ENCODE data around the gene ARSJ. TPM values are rescaled to one million over a fixed set of nuclear protein-coding genes. Genes with fewer than 3 reads are reported as not detected.
"Not testable (repeated sequence)": the region's sequence is repeated elsewhere in the genome, so short reads cannot be mapped to it uniquely, and the experiment has no call there.

ARSJ gene
- total RNA-seq, 1 experiment from 2014 or later, result 4.6 TPM

DNA sequence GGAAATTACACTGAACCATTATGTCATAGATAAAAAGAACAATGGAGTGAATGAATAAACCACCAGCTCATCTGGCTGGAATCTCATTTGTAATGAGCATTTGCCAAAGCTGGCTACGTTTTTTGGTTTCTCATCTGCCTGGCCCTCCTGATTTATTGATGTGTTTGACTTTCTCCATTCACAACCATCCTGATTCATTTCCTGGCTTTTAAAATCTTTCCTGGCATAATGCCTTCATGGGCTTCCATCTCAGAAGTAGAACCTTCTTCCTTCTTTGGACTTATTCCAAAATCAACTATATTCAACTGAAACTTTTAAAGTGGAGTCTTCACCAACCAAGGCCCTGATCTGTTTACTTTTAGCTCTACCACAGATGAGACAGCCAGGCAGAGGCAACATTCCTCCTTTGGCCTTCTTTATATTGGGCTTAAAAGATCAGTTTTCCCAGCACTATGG, 36.0 kb upstream of the ARSJ start:
- no TSS peak for BruUV-seq (replicated peaks)
- Histone ChIP-seq H3K4me1 (ENCODE audit: insufficient read depth, low read length, poor library complexity, severe bottlenecking) (peaks cover 32% of the 10 kb centered on the region), H3K36me3 (ENCODE audit: insufficient read depth, low read length, poor library complexity, severe bottlenecking) (no peaks in the 10 kb centered on the region), H3K27ac (ENCODE audit: low read depth, low read length, poor library complexity, severe bottlenecking) (peak overlapping the region; percentile 54), H3K27me3 (replicated peaks; ENCODE audit: insufficient read depth, low read depth, low read length, poor library complexity) (no peaks in the 10 kb centered on the region), H3K9me3 (ENCODE audit: low read depth, low read length, poor library complexity, severe bottlenecking) (peaks cover 5% of the 10 kb centered on the region), H3K4me3 (ENCODE audit: low read depth, low read length, poor library complexity, severe bottlenecking) (no peak overlapping the region)
- no peak for TF ChIP-seq EZH2 (IDR thresholded peaks at IDR 0.05; ENCODE audit: borderline replicate concordance, low read depth, low read length, poor library complexity, severe bottlenecking)
- TF ChIP-seq, protein P1, sequence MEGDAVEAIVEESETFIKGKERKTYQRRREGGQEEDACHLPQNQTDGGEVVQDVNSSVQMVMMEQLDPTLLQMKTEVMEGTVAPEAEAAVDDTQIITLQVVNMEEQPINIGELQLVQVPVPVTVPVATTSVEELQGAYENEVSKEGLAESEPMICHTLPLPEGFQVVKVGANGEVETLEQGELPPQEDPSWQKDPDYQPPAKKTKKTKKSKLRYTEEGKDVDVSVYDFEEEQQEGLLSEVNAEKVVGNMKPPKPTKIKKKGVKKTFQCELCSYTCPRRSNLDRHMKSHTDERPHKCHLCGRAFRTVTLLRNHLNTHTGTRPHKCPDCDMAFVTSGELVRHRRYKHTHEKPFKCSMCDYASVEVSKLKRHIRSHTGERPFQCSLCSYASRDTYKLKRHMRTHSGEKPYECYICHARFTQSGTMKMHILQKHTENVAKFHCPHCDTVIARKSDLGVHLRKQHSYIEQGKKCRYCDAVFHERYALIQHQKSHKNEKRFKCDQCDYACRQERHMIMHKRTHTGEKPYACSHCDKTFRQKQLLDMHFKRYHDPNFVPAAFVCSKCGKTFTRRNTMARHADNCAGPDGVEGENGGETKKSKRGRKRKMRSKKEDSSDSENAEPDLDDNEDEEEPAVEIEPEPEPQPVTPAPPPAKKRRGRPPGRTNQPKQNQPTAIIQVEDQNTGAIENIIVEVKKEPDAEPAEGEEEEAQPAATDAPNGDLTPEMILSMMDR (conservative IDR thresholded peaks at IDR 0.05; ENCODE audit: low read depth, low read length), result no peak
- intact Hi-C loops (cut with micrococcal nuclease; ENCODE audit: unreplicated experiment), result no loop called here
- POLR2A ChIA-PET (ENCODE audit: low non-redundant PET), result no interaction called here
- CTCF ChIA-PET, result interaction anchor here (1.0 kb wide), 1 partner anchor 56 kb away, joined by 3 read pairs; no protein-coding TSS in a partner anchor
- DNase-seq (ENCODE audit: low spot score), result peak; percentile 99

DNA sequence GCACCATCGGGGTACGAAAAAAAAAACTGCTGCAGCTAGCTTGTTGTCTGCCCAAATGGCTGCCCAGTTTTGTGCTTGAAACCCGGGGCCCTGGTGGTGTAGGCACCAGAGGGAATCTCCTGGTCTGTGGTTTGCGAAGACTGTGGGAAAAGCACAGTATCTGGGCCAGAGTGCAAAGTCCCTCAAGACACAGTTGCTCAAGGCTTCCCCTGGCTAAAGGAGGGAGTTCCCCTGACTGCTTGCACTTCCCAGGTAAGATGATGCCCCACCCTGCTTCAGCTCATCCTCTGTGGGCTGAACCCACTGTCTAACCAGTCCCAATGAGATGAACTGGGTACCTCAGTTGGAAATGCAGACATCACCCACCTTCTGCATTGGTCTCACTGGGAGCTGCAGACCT, 33.8 kb upstream of the ARSJ start:
- POLR2A ChIA-PET (ENCODE audit: low non-redundant PET); H3K27ac ChIP-seq (ENCODE audit: low read depth, low read length, poor library complexity, severe bottlenecking); BruUV-seq (replicated peaks); H3K27me3 ChIP-seq (replicated peaks; ENCODE audit: insufficient read depth, low read depth, low read length, poor library complexity); intact Hi-C loops (cut with micrococcal nuclease; ENCODE audit: unreplicated experiment); H3K36me3 ChIP-seq (ENCODE audit: insufficient read depth, low read length, poor library complexity, severe bottlenecking); DNase-seq (ENCODE audit: low spot score); H3K9me3 ChIP-seq (ENCODE audit: low read depth, low read length, poor library complexity, severe bottlenecking); H3K4me3 ChIP-seq (ENCODE audit: low read depth, low read length, poor library complexity, severe bottlenecking); CTCF ChIA-PET: not testable (repeated sequence)
- peaks cover 32% of the 10 kb centered on the region for H3K4me1 ChIP-seq (ENCODE audit: insufficient read depth, low read length, poor library complexity, severe bottlenecking)

DNA sequence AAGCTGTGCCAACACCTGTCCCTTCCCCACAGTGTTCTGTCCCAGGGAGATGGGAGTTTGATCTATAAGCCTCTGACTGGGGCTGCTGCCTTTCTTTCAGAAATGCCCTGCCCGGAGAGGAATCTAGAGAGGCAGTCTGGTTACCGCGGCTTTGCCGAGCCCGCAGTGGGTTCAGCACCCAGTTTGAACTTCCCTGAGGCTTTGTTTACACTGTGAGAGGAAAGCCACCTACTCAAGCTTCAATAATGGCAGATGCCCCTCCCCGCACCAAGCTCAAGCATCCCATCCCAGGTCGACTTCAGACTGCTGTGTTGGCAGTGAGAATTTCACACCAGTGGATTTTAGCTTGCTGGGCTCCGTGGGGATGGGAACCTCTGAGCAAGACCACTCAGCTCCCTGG, 33.3 kb upstream of the ARSJ start:
- intact Hi-C loops (cut with micrococcal nuclease; ENCODE audit: unreplicated experiment), result no loop called here
- Histone ChIP-seq H3K27me3 (replicated peaks; ENCODE audit: insufficient read depth, low read depth, low read length, poor library complexity) (no peaks in the 10 kb centered on the region), H3K4me1 (ENCODE audit: insufficient read depth, low read length, poor library complexity, severe bottlenecking) (peaks cover 32% of the 10 kb centered on the region), H3K27ac (ENCODE audit: low read depth, low read length, poor library complexity, severe bottlenecking) (no peak overlapping the region), H3K36me3 (ENCODE audit: insufficient read depth, low read length, poor library complexity, severe bottlenecking) (no peaks in the 10 kb centered on the region), H3K9me3 (ENCODE audit: low read depth, low read length, poor library complexity, severe bottlenecking) (peaks cover 5% of the 10 kb centered on the region), H3K4me3 (ENCODE audit: low read depth, low read length, poor library complexity, severe bottlenecking) (no peak overlapping the region)
- TF ChIP-seq, protein P1 (conservative IDR thresholded peaks at IDR 0.05; ENCODE audit: low read depth, low read length), result no peak
- no TSS peak for BruUV-seq (replicated peaks)
- ChIA-PET POLR2A (ENCODE audit: low non-redundant PET) (no interaction called here), CTCF (no interaction called here)
- DNase-seq (ENCODE audit: low spot score), result no peak

GRCh38 chr4:114005569-114006442, 26.4 kb upstream of the ARSJ start:
- intact Hi-C loops (cut with micrococcal nuclease; ENCODE audit: unreplicated experiment), result no loop called here
- Histone ChIP-seq H3K4me3 (ENCODE audit: low read depth, low read length, poor library complexity, severe bottlenecking) (no peak overlapping the region), H3K27me3 (replicated peaks; ENCODE audit: insufficient read depth, low read depth, low read length, poor library complexity) (no peaks in the 10 kb centered on the region), H3K36me3 (ENCODE audit: insufficient read depth, low read length, poor library complexity, severe bottlenecking) (no peaks in the 10 kb centered on the region), H3K4me1 (ENCODE audit: insufficient read depth, low read length, poor library complexity, severe bottlenecking) (peaks cover 9% of the 10 kb centered on the region), H3K9me3 (ENCODE audit: low read depth, low read length, poor library complexity, severe bottlenecking) (peaks cover under 1% of the 10 kb centered on the region), H3K27ac (ENCODE audit: low read depth, low read length, poor library complexity, severe bottlenecking) (no peak overlapping the region)
- BruUV-seq (replicated peaks), result no TSS peak
- ChIA-PET POLR2A (ENCODE audit: low non-redundant PET) (no interaction called here), CTCF (no interaction called here)
- no peak for DNase-seq (ENCODE audit: low spot score)
- TF ChIP-seq, protein P1 (conservative IDR thresholded peaks at IDR 0.05; ENCODE audit: low read depth, low read length), result no peak
- TF ChIP-seq EZH2 (IDR thresholded peaks at IDR 0.05; ENCODE audit: borderline replicate concordance, low read depth, low read length, poor library complexity, severe bottlenecking), result no peak

- H3K27ac ChIP-seq (ENCODE audit: low read depth, low read length, poor library complexity, severe bottlenecking); H3K4me3 ChIP-seq (ENCODE audit: low read depth, low read length, poor library complexity, severe bottlenecking); H3K9me3 ChIP-seq (ENCODE audit: low read depth, low read length, poor library complexity, severe bottlenecking); H3K36me3 ChIP-seq (ENCODE audit: insufficient read depth, low read length, poor library complexity, severe bottlenecking); POLR2A ChIA-PET (ENCODE audit: low non-redundant PET); H3K4me1 ChIP-seq (ENCODE audit: insufficient read depth, low read length, poor library complexity, severe bottlenecking); DNase-seq (ENCODE audit: low spot score); BruUV-seq (replicated peaks); intact Hi-C loops (cut with micrococcal nuclease; ENCODE audit: unreplicated experiment); H3K27me3 ChIP-seq (replicated peaks; ENCODE audit: insufficient read depth, low read depth, low read length, poor library complexity); CTCF ChIA-PET: not testable (repeated sequence)
Measured at GRCh38 chr4:114004483-114005226, 25.2 kb upstream of the ARSJ start.
